HG03108 (cell line): Measurements from ENCODE around the gene XXYLT1.

Source experiments
- ATAC-seq: cut with Tn5 transposase; IDR thresholded peaks from one replicate; pipeline ENCODE4 v1.9.1; 2021; ENCODE audit warnings: moderate library complexity; ENCODE audit not compliant: unreplicated experiment

XXYLT1 gene

DNA sequence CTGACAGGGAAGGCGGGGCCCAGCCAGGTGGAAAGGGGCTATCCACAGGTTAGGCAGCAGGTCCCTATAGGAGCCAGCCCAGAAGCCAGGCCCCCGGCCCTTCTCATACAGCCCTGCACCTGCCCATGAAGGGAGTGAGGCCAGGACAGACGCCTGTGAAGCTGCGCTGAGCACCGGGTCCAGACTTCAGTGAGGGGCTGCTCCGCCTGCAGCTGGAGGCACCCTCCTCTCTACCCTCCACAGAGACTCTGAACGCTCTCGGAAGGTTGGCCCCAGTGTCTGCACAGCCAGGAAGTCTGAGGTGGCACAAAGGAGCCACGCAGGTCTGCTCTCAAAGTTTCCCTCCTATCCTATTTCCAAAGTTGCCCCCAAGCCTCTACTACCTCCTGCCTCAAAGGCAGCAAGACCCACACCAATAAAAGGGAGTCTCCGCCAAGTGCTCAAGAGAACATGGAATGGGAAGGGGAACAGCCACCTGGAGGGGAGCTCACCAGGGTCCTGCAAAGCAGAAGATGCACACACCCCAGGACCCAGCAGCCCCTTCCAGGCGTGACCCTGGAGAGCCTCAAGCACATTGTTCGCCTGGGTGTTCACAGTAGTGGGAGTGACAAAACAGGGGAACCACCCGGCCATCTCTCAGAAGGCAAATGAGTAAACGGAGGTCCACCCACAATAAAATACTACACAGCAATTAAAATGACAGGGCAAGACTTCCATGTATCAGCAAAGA lies 19.5 kb downstream of the XXYLT1 start:
- ATAC-seq, result no peak

DNA sequence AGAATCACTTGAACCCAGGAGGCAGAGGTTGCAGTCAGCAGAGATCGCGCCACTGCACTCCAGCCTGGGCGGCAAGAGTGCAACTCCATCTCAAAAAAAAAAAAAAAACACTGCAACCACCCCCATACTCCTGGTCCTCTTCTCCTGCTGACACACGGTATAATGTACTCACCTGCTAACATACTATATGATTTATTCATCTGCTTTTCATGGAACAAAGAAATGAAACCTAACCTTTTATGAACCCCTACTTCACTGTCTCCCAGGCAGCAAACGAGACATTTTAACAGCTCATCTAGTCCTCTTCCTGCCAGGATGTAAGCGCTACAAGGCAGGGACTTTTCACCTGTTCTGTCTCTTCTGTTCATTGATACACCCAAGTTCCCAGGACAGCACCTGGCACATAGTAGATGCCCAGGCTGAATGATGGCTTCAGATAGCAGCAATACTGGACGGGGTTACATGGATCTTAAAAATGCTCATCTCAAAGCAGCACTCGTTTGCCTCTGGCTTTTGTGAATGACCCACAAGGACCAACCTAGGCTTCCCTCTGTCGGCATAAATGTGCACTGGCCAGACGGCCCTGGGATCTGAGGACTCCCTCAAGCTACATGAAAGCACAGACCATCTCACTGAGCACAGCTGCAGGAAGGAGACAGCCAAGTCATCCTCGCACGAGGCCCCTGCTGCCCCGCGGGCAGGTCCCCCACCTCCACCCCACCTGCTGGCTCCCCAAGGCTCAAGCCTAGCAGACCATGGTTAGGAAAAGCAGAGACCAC lies 20.3 kb downstream of the XXYLT1 start:
- ATAC-seq, result peak; percentile 46

DNA sequence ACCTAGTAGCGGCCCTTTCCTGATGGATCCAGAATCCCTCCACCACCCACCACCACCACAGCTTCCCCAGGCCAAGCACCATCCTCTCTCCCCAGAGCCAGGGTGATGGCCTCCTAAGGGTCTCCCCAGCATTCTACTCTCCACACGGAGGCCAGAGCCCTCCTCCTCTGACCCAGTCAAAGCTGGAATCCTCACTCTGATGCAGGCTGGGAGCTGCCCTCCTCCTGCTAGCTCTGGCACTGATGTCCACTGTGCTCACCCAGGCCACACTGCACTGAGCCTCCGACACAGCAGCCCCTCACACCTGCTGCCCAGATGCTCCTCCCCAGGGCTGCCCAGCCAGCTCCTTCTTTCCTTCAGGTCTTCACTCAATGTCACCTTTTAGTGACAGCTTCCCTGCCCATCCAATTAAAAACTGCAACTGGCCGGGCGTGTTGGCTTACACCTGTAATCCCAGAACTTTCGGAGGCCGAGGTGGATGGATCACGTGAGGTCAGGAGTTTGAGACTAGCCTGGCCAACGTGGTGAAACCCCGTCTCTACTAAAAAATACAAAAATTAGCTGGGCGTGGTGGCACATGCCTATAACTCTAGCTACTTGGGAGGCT lies 21.0 kb downstream of the XXYLT1 start:
- ATAC-seq, result no peak

DNA sequence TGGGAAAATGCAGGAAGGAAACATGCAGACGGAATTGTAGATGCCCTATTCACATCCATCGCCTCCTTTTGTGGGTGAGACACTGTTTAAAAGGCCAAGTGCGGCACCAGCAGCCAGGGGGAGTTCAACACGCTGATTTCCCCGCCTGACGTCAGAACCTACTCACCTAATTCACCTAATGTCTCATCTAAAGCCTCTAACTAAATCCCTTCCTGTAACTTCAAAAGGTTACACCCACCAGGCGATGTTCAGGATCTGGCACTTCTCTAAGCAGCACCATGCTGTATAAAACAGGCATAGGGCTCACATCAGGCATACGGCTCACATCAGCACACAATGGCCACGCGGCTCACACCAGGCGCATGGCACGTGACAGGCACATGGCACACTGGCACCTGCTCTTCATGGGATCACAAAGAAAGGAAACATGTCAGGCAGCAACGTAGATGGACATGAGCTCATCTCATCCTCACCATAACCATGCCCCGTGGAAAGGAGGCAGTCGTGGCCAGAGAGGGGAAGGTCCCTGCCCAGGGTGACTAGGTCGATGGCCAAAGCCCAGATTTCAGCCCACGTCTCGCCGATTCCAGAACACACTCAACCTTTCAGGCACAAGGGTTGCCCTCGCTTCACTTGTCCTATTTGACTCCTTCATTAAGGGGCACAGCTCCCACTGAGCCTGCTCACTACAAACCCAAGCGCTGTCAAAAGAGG lies 21.7 kb downstream of the XXYLT1 start:
- no peak for ATAC-seq

DNA sequence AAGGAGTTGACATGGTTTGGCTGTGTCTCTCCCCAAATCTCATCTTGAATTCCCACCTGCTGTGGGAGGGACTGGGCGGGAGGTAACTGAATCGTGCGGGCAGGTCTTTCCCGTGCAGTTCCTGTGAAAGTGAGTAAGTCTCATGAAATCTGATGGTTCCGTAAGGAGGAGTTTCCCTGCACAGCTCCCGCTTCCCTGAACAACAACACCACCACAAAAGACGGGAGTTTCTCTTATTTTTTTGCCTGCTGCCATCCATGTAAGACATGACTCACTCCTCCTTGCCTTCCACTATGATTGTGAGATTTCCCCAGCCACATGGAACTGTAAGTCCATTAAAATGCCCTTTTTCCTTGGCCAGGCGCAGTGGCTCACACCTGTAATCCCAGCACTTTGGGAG lies 22.7 kb downstream of the XXYLT1 start:
- ATAC-seq, result no peak

DNA sequence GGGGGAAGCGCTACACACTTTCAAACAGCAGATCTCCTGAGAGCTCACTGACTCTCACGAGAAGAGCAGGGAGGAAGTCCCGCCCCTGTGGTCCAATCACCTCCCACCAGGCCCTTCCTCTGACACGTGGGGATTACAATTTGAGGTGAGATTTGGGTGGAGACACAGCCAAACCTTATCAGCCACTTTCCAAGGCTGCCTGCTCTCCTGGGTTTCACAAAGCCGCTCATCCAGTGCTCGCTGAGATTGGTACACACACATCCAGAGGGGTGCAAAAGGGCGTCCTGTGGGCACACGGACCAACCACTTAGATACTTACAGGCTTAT lies 23.1 kb downstream of the XXYLT1 start:
- ATAC-seq, result no peak

DNA sequence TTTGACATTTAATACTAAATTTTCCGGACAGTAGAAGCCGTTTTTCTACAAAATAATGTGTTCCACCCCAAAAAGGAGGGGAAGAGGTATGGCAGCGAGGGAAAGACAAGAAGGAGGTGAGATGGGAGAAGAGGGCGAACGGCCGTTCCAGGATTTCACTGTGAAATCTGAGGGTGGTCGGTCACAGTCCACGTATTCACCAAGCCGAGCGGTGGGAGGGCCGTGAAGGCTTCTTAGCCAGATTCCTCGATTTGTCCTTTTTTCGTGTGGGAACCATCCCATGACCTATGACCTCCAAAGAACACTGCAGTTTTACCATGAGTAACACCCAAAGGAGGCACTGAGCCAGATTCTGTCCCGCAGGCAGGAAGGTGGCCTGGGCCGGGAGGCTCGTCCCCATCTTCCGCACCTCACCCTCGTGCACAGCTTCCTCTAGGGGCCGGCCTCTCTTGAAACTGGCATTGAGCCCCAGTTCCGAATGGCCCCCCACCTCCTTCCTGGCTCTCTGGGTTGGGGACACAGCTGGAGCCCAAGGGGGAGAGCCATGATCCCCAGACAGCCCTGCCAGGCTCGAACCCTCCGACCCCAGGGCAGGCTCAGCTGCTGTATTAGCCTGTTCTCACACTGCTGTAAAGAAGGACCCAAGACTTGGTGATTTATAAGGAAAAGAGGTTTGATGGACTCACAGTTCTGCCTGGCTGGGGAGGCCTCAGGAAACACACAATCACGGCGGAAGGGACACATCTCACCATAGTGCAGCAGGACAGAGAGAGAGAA lies 23.7 kb downstream of the XXYLT1 start:
- no peak for ATAC-seq

DNA sequence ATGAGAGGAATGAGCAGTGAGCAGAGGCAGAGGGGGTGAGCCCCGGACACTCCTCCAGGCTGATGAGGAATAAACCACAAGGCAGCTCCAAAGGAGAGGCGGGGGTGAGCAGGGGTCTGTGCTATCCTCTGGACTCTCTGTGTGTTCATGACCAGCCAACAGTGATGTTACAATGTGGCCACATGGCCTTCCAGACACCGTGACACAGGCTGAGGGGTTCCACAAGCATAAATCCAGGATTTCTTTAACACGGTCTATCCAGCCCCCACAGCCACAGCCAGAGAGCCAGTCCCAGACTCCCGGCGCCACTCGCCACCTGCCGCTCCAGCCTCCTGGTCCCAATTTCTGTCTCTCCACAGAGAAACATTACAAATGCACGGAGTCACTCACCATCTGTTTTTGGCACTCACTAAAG lies 24.4 kb downstream of the XXYLT1 start:
- ATAC-seq, result no peak

DNA sequence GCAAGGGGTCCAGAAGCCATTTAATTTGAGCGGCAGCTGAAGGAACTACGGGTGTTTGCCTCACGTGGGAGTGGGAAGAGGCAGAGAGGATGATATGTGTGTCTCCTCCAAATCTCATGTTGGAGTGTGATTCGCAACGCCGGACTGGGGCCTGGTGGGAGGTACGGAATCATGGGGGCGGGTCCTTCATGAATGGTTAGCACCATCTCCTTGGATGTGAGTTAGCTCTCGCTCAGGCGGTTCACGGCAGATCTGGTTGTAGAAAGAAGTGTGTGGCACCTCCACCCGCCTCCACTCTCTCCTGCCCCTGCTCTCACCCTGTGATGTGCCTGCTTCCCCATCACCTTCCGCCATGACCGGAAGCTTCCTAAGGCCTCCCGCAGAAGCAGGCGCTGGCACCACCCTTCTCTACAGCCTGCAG lies 25.4 kb downstream of the XXYLT1 start:
- ATAC-seq, result no peak

DNA sequence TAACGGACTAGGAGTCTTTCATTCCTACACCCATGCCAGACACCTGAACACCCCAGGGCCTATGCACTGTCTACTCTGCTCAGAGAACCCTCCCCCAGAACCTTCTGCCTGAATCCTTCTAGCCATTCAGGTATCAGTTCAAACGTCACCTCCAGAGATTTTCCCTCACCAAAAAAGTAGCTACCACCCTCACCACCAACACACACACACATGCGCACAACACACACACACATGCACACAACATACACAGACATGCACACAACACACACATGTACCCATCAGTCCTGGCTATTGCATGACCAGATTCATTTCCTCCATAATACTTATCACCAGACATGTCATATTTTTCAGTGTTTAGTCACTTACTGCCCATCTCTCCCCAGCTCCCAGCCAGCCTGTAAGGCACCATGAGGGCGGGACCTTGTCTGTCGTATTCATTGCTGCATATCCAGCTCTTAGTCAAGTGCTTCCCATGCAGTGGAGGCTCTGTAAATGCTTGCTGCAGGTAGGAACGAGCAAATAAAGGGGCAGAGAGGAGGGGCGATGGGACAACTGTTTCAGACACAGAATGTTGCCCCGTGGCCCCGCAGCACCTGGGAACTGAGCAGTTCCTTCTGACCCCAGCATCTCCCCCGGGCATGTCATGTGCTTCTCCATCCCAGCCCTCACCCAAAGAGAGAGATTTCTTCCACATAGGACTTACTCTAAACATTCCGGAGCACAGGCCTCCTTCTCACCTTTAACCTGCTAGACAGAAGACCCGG lies 29.2 kb downstream of the XXYLT1 start:
- no peak for ATAC-seq

DNA sequence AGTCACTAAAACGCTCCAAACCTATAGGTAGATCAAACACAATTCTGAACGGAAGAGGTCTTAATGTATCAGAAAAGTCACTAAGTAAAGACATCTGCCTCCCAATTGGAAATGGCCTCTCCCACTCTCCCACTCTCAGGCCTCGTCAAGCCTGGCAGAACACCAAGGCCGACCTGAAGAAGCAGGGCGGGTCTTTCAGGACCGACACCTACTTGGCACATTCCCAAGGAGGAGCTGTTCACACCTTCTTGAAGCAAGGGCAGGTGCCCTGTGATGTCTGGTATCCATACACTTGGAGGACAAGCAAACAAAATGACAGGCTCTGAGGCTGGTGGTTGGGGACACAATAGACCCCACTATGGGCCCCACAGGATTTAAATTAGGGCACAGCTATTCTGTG lies 30.0 kb downstream of the XXYLT1 start:
- no peak for ATAC-seq

DNA sequence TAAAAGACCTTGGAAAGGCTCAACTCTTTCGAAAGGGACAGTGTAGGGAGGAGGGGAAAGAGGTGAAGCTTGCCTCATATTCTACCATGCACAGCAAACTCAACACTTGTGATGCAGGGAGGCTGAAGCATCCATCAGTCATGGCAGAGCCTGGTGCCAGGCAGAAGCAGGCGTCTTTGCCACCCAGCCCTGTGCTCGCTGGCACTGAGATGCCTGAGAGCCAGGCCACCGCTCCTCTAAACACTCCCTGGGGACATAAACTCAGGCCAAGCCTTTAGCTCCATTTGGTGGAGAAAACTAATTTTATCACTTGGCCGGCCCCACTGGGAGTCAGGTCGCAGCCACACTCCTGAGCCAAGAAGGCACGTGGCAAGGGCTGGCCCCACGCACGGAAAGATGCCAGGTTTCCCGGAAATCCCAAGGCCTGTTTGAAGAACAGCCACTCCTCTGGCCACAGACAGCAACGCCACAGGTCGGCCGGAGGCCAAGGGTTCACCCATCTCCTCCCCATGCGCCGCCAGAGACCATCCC lies 30.7 kb downstream of the XXYLT1 start:
- no peak for ATAC-seq

DNA sequence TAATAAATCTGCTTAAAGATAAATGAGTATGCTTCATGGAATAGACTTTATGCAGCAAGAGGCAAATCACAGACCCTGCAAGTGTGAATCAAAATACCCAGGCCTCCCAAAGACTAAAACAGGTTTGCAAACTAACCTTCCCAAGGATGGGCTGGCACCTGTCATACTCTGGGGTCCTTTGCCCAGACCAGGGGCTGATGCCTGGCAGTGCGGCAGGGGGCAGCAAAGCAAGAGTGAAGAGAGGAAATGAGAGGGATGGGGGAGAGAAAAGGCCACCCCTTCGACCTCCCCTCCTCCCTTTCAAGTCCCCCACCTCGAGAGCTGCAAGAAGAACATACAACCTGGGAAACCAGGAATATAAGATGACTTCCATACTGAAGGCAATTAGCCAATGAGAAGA lies 31.8 kb downstream of the XXYLT1 start:
- no peak for ATAC-seq

DNA sequence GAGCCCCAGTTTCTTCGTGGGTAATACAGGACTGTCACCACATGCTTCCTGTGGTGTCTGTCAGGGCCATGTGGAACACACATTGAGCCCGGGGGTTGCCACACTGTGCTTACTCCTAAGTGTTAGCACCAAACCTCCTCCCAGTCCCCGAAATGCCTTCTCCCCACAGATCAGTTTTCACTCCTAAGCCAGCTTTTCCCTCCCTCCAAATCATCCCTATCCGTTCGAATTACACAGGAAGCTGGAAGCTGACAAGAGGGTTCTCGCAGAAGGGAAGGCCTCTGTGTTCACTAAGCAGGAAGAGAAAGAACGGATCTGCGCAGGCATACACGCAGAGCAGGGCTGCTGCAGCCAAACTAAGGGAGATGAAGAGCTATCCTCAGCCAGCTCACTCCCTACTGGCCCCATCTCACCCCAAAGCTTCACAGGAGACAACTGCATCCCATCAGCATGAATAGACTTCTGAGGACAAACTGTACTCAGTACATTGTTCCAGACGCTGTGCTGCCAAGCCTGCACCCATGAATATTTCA lies 32.3 kb downstream of the XXYLT1 start:
- ATAC-seq, result no peak

DNA sequence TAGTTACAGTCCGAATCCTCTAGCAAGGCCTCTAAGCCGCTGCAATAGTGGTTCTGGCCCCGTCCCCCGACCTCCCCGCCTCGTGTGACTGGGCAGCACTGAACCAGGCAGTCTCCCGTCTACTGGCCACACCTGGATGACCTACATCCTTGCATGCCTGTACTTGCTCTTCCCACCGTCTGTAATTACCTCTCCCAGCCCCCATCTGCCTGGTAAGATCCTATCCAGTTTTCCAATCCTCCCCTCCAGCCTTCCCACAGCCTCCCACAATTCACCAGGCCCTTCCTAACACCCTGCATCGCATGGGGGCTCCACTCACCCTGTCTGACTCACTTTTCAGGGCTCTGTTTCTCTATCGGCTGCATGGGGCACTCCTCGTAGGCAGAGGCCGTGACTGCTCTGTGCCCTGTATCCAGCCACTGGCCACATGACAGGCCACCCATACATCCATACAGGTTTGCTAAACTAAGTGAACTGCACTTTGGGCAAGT lies 32.8 kb downstream of the XXYLT1 start:
- ATAC-seq, result no peak

DNA sequence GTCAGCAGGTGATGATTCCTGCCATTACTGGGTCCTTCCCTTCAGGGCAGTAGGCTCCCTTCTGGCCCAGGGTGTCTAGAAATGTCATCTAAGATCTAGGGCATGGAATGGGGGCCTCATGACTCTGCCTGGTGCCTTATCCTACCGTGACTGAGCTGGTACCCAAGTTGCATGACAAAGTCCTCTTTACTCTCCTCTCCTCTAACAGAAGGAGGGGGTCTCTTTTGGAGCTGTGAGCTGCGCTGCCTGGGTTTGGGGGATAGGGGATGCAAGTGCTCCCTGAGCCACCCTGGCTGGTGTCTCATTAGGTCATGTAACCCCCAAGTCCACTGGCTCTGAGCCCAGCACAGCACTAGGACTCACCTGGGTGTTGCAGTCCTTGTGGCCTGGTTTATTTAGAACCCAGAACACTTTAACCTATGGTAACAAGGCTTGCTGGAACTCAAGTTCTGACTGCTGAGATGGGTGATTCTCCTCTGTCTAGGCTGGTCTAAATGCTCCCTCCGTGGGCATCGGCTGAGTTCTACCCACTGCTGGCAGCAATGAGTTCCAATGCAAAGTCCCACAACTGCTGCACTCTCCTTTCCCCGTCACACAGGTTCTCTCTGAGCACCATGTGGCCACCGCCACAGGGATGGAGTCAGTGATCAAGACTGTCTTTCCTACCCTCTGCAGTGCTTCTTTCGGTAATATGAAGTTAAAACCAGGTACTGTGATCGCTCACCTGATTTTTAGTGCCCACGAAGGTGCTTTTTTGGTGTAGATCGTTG lies 34.0 kb downstream of the XXYLT1 start:
- ATAC-seq, result no peak

DNA sequence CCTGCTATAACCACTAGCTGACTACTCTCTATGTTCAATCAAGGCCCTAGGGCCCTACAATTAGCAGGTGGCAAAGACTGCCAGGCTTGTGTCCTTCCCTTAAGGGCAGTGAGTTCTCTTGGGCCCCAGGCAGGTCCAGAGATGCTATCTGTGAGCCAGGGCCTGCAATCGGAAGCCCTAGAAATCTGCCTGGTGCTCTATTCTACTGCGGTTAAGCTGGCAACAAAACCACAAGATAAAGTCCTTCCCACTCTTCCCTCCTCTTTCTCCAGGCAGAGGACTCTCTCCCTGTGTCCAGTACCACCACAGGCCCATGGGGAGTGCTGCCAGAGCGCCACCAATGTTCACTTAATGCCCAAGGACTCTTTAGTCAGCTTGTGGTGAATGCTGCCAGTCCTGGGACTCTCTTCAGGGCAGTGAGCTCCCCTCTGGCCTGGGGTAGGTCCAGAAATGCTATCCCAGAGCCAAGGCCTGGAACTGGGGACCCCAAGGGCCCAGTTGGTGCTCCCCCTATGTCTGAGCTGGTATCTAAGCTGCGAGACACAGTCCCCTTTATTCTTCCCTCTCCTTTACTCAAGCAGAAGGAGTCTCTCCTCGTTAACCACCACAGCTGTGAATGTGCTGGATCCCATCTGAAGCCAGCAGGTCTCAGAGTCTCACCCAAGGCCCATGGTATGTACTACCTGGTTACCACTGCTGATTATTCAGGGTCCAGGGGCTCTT lies 34.7 kb downstream of the XXYLT1 start:
- no peak for ATAC-seq

DNA sequence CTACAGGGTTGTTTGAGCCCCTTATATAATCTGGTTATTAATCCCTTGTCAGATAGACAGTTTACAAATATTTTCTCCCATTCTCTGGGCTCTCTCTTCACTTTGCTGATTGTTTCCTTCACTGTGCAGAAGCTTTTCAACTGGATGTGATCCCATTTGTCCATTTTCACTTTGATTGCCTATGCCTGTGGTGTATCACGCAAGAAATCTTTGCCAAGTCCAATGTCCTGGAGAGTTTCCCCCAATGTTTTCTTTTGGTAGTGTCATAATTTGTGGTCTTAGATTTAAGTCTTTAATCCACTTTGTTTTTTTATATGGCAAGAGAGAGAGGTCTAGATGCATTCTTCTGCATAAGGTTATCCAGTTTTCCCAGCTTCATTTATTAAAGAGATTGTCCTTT lies 40.7 kb downstream of the XXYLT1 start:
- no peak for ATAC-seq
